GM13977 (cell line): ENCODE data around the gene ADO.

ENCODE experiments used
- DNase-seq: peaks from one replicate; pipeline ENCODE4 v3.0.0; 2012; ENCODE audit warnings: low spot score
- CTCF ChIP-seq: IDR thresholded peaks from 2 replicates; pipeline ENCODE4 v1.5.1; 2012; ENCODE audit warnings: mild to moderate bottlenecking, control low read depth; ENCODE audit not compliant: insufficient read depth; ENCODE audit errors: extremely low read depth, missing control alignments
- in situ Hi-C: fragments of 300-500 bp; cut with MboI; formaldehyde crosslinking; loops from one replicate; pipeline ENCODE4 v1.12.0; 2022; ENCODE audit warnings: low sequenced_read_pairs, low pct_unique_long_range_greater_than_20kb, mixed read lengths, inconsistent platforms; ENCODE audit not compliant: unreplicated experiment

Gene ADO

GRCh38 chr10:62812672-62813439, 8.3 kb downstream of the ADO start:
- in situ Hi-C loops = loop anchor here (5.0 kb wide), 1 partner anchor 196 kb away; no protein-coding TSS in a partner anchor
- no peak for TF ChIP-seq CTCF
- DNase-seq = no peak

GRCh38 chr10:62813453-62813852, 8.9 kb downstream of the ADO start:
- no peak for DNase-seq
- TF ChIP-seq CTCF = no peak
- in situ Hi-C loops = loop anchor here (5.0 kb wide), 1 partner anchor 196 kb away; no protein-coding TSS in a partner anchor

- in situ Hi-C loops = loop anchor here (5.0 kb wide), 1 partner anchor 197 kb away; no protein-coding TSS in a partner anchor
- DNase-seq = no peak
- TF ChIP-seq CTCF = no peak
These were observed 9.5 kb downstream of the ADO start for GRCh38 chr10:62813981-62814380.

GRCh38 chr10:62814756-62815380, 10.3 kb downstream of the ADO start:
- in situ Hi-C loops = loop anchor here (5.0 kb wide), 1 partner anchor 198 kb away; no protein-coding TSS in a partner anchor
- no peak for TF ChIP-seq CTCF
- DNase-seq = no peak

- no peak for TF ChIP-seq CTCF
- in situ Hi-C loops = no loop called here
- DNase-seq = no peak
These were observed 11.0 kb downstream of the ADO start for GRCh38 chr10:62815381-62816075.

GRCh38 chr10:62816076-62816330, 11.5 kb downstream of the ADO start:
- TF ChIP-seq CTCF = no peak

More at GRCh38 chr10:62816076-62816330, 11.5 kb downstream of the ADO start:
- in situ Hi-C loops = no loop called here
- no peak for DNase-seq
